ENCODE results near the gene SYT9. TPM values are rescaled to one million over a fixed set of nuclear protein-coding genes. Genes with fewer than 3 reads are reported as not detected.

Gene SYT9
- total and polyA plus RNA-seq, 9 of the 15 experiments (the other 6 are each of a cell fraction or from before 2014, with no cell fraction given) = 0.01 TPM; not detected in 8

- Histone ChIP-seq H3K9me1 (ENCODE audit: control insufficient read depth, insufficient read depth, low read length) (no peaks in the 10 kb centered on the region), H3K9ac (ENCODE audit: insufficient read depth in 1 of 2, low read depth in 2 of 2, low read length in 2 of 2) (no peak overlapping the region), H2AFZ (ENCODE audit: low read depth, low read length) (no peak overlapping the region), H3K79me2 (ENCODE audit: control insufficient read depth, insufficient read depth, low read length) (no peaks in the 10 kb centered on the region), H3K4me1 (replicated peaks in 1 of 2; ENCODE audit: control insufficient read depth in 2 of 2, insufficient read depth in 2 of 2, low read length in 2 of 2) (no peaks in the 10 kb centered on the region), H3K4me3 (no peak overlapping the region), H3K27me3 (ENCODE audit: control insufficient read depth in 2 of 2, insufficient read depth in 2 of 2, low read length in 2 of 2) (peaks cover 0 to 8% of the 10 kb centered on the region in 2 experiments; a peak in 3 of 5 replicates), H3K36me3 (ENCODE audit: control insufficient read depth, insufficient read depth, low read length) (no peaks in the 10 kb centered on the region), H4K20me1 (replicated peaks; ENCODE audit: control insufficient read depth, insufficient read depth, low read length) (no peaks in the 10 kb centered on the region), H3K27ac (ENCODE audit: extremely low read depth, low read depth, low read length) (no peak overlapping the region), H3K9me3 (replicated peaks; ENCODE audit: control insufficient read depth, insufficient read depth, low read depth, low read length) (no peaks in the 10 kb centered on the region), H3K4me2 (ENCODE audit: insufficient read depth, low read length) (no peak overlapping the region)
- no peak for TF ChIP-seq HDGF (IDR thresholded peaks at IDR 0.05)
- TF ChIP-seq ARNT (IDR thresholded peaks at IDR 0.05) = no peak
- TF ChIP-seq DLX4 (CRISPR knock-in tag; IDR thresholded peaks at IDR 0.05) = no peak
- no peak for TF ChIP-seq MLLT1 (IDR thresholded peaks at IDR 0.05)
- TF ChIP-seq UBTF (IDR thresholded peaks at IDR 0.05; ENCODE audit: borderline replicate concordance in 1 of 2, low read depth in 2 of 2, low read length in 2 of 2) = no peak
- in situ Hi-C loops (cut with MboI) (no loop called here), intact Hi-C loops (cut with micrococcal nuclease) (no loop called here)
- DNase-seq (ENCODE audit: extremely low read depth in 1 of 4, low spot score in 3 of 4) (no peak), ATAC-seq (no peak), FAIRE-seq (no peak)
- CTCF ChIA-PET (ENCODE audit: low intra/inter-chr PET ratio) = no interaction called here
- 0% methylated on average over 1 of the region's 1 CpG for WGBS (ENCODE audit: insufficient coverage, low coverage, missing lambda C conversion rate)
- BruUV-seq (replicated peaks) = no TSS peak
- POLR2A ChIA-PET = no interaction called here
Observed at GRCh38 chr11:7451952-7452494, 200.3 kb downstream of the SYT9 start.
